ENCODE data around the gene SPEM1.
A peak's percentile ranks its signal among the peaks of the same experiment; 100 is the strongest.

SPEM1 gene

GRCh38 chr17:7419819-7420610 is at the start of gene SPEM1:
Gene SPEM1, plus strand, starts transcription at chr17:7420324. Its CDS starts 61 bp downstream, at chr17:7420385.
- no peak for DNase-seq (ENCODE audit: low read depth in 1 of 2, low spot score in 1 of 2)

- DNase-seq (ENCODE audit: low read depth in 1 of 2, low spot score in 1 of 2), result no peak
These were observed 49.3 kb upstream of the SPEM1 start for GRCh38 chr17:7370853-7371252.

- DNase-seq (ENCODE audit: low read depth in 1 of 2, low spot score in 1 of 2), result no peak
These were observed 45.8 kb upstream of the SPEM1 start for GRCh38 chr17:7374353-7374752.

- DNase-seq (ENCODE audit: low read depth in 1 of 2, low spot score in 1 of 2), result no peak
These were observed 41.0 kb upstream of the SPEM1 start for GRCh38 chr17:7379134-7379533.

GRCh38 chr17:7380321-7380720 is 39.8 kb upstream of the SPEM1 start:
- DNase-seq (ENCODE audit: low read depth in 1 of 2, low spot score in 1 of 2), result no peak

GRCh38 chr17:7380855-7381683 is 39.1 kb upstream of the SPEM1 start, which contains the start of gene TNK1:
Gene TNK1, plus strand, starts transcription at chr17:7381089. Its CDS starts 1,838 bp downstream, at chr17:7382927.
- DNase-seq (ENCODE audit: low read depth in 1 of 2, low spot score in 1 of 2), result no peak

- DNase-seq (ENCODE audit: low read depth in 1 of 2, low spot score in 1 of 2), result no peak
These were observed 37.2 kb upstream of the SPEM1 start for GRCh38 chr17:7382901-7383300.

GRCh38 chr17:7383371-7383741 is 36.8 kb upstream of the SPEM1 start:
- no peak for DNase-seq (ENCODE audit: low read depth in 1 of 2, low spot score in 1 of 2)

- DNase-seq (ENCODE audit: low read depth in 1 of 2, low spot score in 1 of 2), result peak; percentile 57 to 71
These were observed 36.2 kb upstream of the SPEM1 start for GRCh38 chr17:7383742-7384488.

GRCh38 chr17:7384489-7385081 is 35.5 kb upstream of the SPEM1 start:
- no peak for DNase-seq (ENCODE audit: low read depth in 1 of 2, low spot score in 1 of 2)

GRCh38 chr17:7388856-7389255 is 31.3 kb upstream of the SPEM1 start:
- DNase-seq (ENCODE audit: low read depth in 1 of 2, low spot score in 1 of 2), result no peak

GRCh38 chr17:7389924-7390910 is 29.9 kb upstream of the SPEM1 start:
- no peak for DNase-seq (ENCODE audit: low read depth in 1 of 2, low spot score in 1 of 2)

- no peak for DNase-seq (ENCODE audit: low read depth in 1 of 2, low spot score in 1 of 2)
These were observed 28.8 kb upstream of the SPEM1 start for GRCh38 chr17:7391307-7391706.

GRCh38 chr17:7392696-7393612 is 27.2 kb upstream of the SPEM1 start:
- DNase-seq (ENCODE audit: low read depth in 1 of 2, low spot score in 1 of 2), result no peak

GRCh38 chr17:7393613-7394451 is 26.3 kb upstream of the SPEM1 start:
- peak; percentile 34 to 39 for DNase-seq (ENCODE audit: low read depth in 1 of 2, low spot score in 1 of 2)

- DNase-seq (ENCODE audit: low read depth in 1 of 2, low spot score in 1 of 2), result peak; percentile 57 to 72
These were observed 25.5 kb upstream of the SPEM1 start, which contains the start of gene PLSCR3 for GRCh38 chr17:7394452-7395191. Gene PLSCR3, minus strand, starts transcription at chr17:7394525. Its CDS starts 415 bp downstream, at chr17:7394110.

- no peak for DNase-seq (ENCODE audit: low read depth in 1 of 2, low spot score in 1 of 2)
These were observed 24.0 kb upstream of the SPEM1 start for GRCh38 chr17:7396147-7396546.
